Breast epithelium (tissue), 4 donors: Measurements from ENCODE around the gene SPRY1. TPM values are rescaled to one million over a fixed set of nuclear protein-coding genes. Genes with fewer than 3 reads are reported as not detected.

ENCODE experiments used
- DNase-seq, 2 donors: peaks; one replicate each; pipeline ENCODE4 v3.0.0-alpha.2; 2019; ENCODE audit warnings: low spot score in 2 of 2
- H3K27ac ChIP-seq, 2 donors: fragments of 200-600 bp; sonication (generic) in 1 of 2; one replicate each; pipeline ENCODE4 v1.5.1; 2016 to 2019; ENCODE audit warnings: mild to moderate bottlenecking in 1 of 2
- H3K27me3 ChIP-seq, 2 donors: fragments of 200-600 bp; sonication (generic) in 1 of 2; one replicate each; pipeline versions ENCODE4 v1.5.1 to v1.6.0; 2017 to 2019; ENCODE audit warnings: control low read depth in 1 of 2, mild to moderate bottlenecking in 1 of 2
- H3K36me3 ChIP-seq: fragments of 200-600 bp; one replicate; pipeline ENCODE4 v1.5.1; 2019
- H3K4me1 ChIP-seq, 2 donors: fragments of 200-600 bp; sonication (generic); one replicate each; pipeline ENCODE4 v1.5.1; 2016 to 2019; ENCODE audit warnings: control low read depth in 1 of 2
- H3K4me3 ChIP-seq, 3 donors: fragments of 200-600 bp; sonication (generic); 1 replicate in 2 of 3; 2 replicates in 1 of 3; pipeline ENCODE4 v1.5.1; 2016 to 2019; ENCODE audit warnings: mild to moderate bottlenecking in 3 of 3, moderate library complexity in 2 of 3
- H3K9me3 ChIP-seq, 2 donors: fragments of 200-600 bp; sonication (generic) in 1 of 2; one replicate each; pipeline ENCODE4 v1.5.1; 2016 to 2019; ENCODE audit warnings: control low read depth in 1 of 2
- POLR2A ChIP-seq: fragments of 450-650 bp; IDR thresholded peaks from one replicate; pipeline ENCODE4 v1.6.1; 2016; ENCODE audit warnings: antibody characterized with exemption, mild to moderate bottlenecking, moderate library complexity
- POLR2AphosphoS5 ChIP-seq, 3 donors: sonication (generic); formaldehyde crosslinking; IDR thresholded peaks; one replicate each; pipeline ENCODE4 v1.6.1; 2017; ENCODE audit warnings: antibody characterized with exemption in 3 of 3
- intact Hi-C: fragments of 100-400 bp; cut with DNase I; formaldehyde crosslinking; loops from one replicate; pipeline ENCODE4 v1.15.1; 2023; ENCODE audit warnings: low total_unique reads
- total RNA-seq, 3 donors: library from RNA; depleted of rRNA; stranded (reverse); fragments of >200 nt; gene quantifications; one replicate each; pipeline ENCODE4 v1.1.0, GENCODE V29; 2016
- TF ChIP-seq, protein P1 (sequence below), 3 donors: fragments of 450-650 bp; IDR thresholded peaks; one replicate each; pipeline ENCODE4 v1.5.1; 2016 to 2017; ENCODE audit warnings: antibody characterized with exemption in 3 of 3, mild to moderate bottlenecking in 3 of 3, moderate library complexity in 3 of 3

SPRY1 gene
- total RNA-seq, 3 donors from 2014 or later: 82.1 to 233 (median 103) TPM

DNA sequence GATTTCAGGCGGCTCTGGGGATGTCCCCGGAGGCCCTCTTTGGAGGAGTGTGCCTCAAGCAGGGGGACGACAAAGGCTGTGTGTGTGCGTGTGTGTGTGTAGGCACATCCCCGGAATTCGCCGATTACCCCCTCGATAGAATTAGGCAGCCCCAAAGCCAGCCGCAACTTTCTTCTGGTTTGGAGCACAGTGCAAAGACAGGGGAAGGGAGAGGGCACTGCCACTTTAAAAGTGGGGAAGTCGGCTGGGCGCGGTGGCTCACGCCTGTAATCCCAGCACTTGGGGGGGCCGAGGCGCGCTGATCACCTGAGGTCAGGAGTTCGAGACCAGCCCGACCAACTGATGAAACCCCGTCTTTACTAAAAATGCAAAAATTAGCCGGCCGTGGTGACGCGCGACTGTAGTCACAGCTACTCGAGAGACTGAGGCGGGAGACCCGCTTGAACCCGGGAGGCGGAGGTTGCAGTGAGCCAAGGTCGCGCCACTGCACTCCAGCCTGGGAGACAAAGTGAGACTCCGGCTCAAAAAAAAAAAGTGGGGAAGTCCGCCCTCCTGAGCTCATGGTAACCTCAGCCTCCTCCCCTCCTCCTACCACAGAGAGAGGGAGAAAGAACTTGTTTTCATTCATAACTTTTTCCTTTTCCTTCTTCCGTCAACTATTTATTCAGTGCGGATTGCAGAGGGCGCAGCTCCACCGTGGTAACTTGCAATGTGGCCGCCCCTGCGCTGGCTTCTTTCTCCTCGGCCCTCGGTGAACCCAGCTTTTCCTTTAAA, 2.4 kb downstream of the SPRY1 start:
- Histone ChIP-seq H3K9me3 (no peaks in the 10 kb centered on the region), H3K27ac (peak overlapping the region; percentile 95 to 98), H3K36me3 (no peaks in the 10 kb centered on the region), H3K27me3 (no peaks in the 10 kb centered on the region), H3K4me3 (peak overlapping the region; percentile 82 to 92 (median 83)), H3K4me1 (no peaks in the 10 kb centered on the region)
- peak in 1 of 2 donors; percentile 58 for DNase-seq
- TF ChIP-seq, protein P1, sequence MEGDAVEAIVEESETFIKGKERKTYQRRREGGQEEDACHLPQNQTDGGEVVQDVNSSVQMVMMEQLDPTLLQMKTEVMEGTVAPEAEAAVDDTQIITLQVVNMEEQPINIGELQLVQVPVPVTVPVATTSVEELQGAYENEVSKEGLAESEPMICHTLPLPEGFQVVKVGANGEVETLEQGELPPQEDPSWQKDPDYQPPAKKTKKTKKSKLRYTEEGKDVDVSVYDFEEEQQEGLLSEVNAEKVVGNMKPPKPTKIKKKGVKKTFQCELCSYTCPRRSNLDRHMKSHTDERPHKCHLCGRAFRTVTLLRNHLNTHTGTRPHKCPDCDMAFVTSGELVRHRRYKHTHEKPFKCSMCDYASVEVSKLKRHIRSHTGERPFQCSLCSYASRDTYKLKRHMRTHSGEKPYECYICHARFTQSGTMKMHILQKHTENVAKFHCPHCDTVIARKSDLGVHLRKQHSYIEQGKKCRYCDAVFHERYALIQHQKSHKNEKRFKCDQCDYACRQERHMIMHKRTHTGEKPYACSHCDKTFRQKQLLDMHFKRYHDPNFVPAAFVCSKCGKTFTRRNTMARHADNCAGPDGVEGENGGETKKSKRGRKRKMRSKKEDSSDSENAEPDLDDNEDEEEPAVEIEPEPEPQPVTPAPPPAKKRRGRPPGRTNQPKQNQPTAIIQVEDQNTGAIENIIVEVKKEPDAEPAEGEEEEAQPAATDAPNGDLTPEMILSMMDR (IDR thresholded peaks at IDR 0.05): no peak
- TF ChIP-seq POLR2AphosphoS5 (IDR thresholded peaks at IDR 0.05) (peak in 2 of 3 donors; percentile 41 to 49), POLR2A (no peak)
- intact Hi-C loops: no loop called here

DNA sequence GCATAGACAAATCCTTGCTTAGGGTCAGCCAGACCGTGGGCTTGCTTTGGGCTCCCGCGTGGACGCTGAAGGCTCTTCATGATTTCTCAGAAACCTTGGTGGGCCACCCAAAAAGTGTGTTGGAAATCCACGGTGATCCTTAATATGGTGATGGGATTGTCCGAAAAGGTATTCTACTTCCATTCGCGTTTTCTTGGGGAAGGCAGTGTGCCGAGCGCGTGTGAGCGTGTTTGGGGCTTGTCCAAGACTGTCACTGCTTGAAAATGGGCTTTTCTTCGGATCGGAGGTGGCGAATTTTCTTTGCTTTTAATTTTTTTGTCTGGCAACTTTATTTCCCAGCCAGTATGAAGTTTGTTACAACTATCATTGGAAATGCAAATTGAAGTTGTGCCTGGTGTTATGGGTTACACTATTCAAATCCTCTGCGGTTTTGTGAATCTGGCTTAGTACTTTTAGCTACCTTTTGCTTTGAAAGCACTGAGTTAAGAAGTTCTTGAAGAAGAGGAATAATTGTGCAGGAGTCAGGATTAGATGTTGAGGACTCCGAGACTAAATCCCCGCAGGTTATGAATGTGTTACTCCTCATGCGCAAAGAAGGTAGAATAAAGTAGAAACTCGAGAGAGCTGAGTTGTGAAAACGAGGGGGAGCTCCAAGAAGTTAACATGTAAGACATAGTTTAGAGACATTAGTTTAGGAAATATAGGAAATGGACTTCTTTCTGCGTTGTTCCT, 3.2 kb downstream of the SPRY1 start:
- Histone ChIP-seq H3K4me1 (peaks cover 0 to 3% of the 10 kb centered on the region in 2 donors), H3K4me3 (peak overlapping the region; percentile 82 to 92 (median 83)), H3K9me3 (no peaks in the 10 kb centered on the region), H3K36me3 (no peaks in the 10 kb centered on the region), H3K27me3 (no peaks in the 10 kb centered on the region), H3K27ac (peak overlapping the region; percentile 95 to 98)
- TF ChIP-seq, protein P1 (IDR thresholded peaks at IDR 0.05): no peak
- TF ChIP-seq POLR2AphosphoS5 (IDR thresholded peaks at IDR 0.05): peak in 1 of 3 donors; percentile 63
- no peak for DNase-seq
- intact Hi-C loops: no loop called here

DNA sequence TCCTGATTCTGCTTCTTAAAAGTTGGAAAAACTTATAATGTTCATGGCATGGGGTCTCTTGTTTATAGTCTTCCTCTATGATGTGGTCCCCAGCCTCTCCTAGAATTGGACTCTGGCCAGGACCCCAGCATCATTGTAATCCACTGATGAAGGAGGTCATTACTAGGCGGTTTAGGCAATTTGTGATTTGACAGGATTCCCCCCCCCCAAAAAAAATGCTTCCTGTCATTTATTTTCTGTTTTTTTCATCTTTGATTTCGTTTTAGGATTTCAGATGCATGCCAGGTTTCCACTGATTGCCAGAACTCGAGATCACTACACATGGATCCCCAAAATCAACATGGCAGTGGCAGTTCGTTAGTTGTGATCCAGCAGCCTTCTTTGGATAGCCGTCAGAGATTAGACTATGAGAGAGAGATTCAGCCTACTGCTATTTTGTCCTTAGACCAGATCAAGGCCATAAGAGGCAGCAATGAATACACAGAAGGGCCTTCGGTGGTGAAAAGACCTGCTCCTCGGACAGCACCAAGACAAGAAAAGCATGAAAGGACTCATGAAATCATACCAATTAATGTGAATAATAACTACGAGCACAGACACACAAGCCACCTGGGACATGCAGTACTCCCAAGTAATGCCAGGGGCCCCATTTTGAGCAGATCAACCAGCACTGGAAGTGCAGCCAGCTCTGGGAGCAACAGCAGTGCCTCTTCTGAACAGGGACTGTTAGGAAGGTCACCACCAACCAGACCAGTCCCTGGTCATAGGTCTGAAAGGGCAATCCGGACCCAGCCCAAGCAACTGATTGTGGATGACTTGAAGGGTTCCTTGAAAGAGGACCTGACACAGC, 4.9 kb downstream of the SPRY1 start:
- DNase-seq: no peak
- H3K4me1 ChIP-seq: peaks cover 0 to 6% of the 10 kb centered on the region in 2 donors
- peak overlapping the region; percentile 82 to 92 (median 83) for H3K4me3 ChIP-seq
- H3K27me3 ChIP-seq: no peaks in the 10 kb centered on the region
- H3K9me3 ChIP-seq: no peaks in the 10 kb centered on the region
- H3K36me3 ChIP-seq: no peaks in the 10 kb centered on the region
- H3K27ac ChIP-seq: peak overlapping the region; percentile 95 to 98
- intact Hi-C loops: no loop called here
- TF ChIP-seq, protein P1 (IDR thresholded peaks at IDR 0.05): no peak
- no peak for TF ChIP-seq POLR2AphosphoS5 (IDR thresholded peaks at IDR 0.05)
- no peak for TF ChIP-seq POLR2A

DNA sequence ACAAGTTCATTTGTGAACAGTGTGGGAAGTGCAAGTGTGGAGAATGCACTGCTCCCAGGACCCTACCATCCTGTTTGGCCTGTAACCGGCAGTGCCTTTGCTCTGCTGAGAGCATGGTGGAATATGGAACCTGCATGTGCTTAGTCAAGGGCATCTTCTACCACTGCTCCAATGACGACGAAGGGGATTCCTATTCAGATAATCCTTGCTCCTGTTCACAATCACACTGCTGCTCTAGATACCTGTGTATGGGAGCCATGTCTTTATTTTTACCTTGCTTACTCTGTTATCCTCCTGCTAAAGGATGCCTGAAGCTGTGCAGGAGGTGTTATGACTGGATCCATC, 5.5 kb downstream of the SPRY1 start:
- H3K4me3 ChIP-seq: peak overlapping the region; percentile 82 to 92 (median 83)
- H3K4me1 ChIP-seq: peaks cover 0 to 6% of the 10 kb centered on the region in 2 donors
- no peaks in the 10 kb centered on the region for H3K27me3 ChIP-seq
- no peaks in the 10 kb centered on the region for H3K9me3 ChIP-seq
- peak overlapping the region; percentile 95 to 98 for H3K27ac ChIP-seq
- TF ChIP-seq, protein P1 (IDR thresholded peaks at IDR 0.05): no peak
- TF ChIP-seq POLR2A: no peak
- DNase-seq: no peak
- intact Hi-C loops: no loop called here
- H3K36me3 ChIP-seq: no peaks in the 10 kb centered on the region
